DMS114 treated with DMSO at 0.1 percent for 48 hours (cell line): Measurements from ENCODE around the gene SEPTIN10.
"Not testable (repeated sequence)": the region's sequence is repeated elsewhere in the genome, so short reads cannot be mapped to it uniquely, and the experiment has no call there.

Experiments used
- DNase-seq: peaks from one replicate; lab custom pipeline; 2025; ENCODE audit not compliant: unreplicated experiment; lab: John Stamatoyannopoulos, UW

Gene SEPTIN10

GRCh38 chr2:109549016-109549590 lies 64.7 kb downstream of the SEPTIN10 start:
- no peak for DNase-seq

- DNase-seq = no peak
These were observed 66.5 kb downstream of the SEPTIN10 start for GRCh38 chr2:109547280-109547679.

GRCh38 chr2:109545828-109546713 lies 67.7 kb downstream of the SEPTIN10 start:
- DNase-seq = peak; percentile 12

GRCh38 chr2:109542384-109542783 lies 71.4 kb downstream of the SEPTIN10 start:
- DNase-seq = no peak

GRCh38 chr2:109538546-109538945 lies 75.2 kb downstream of the SEPTIN10 start:
- DNase-seq = no peak

GRCh38 chr2:109537565-109538222 lies 76.1 kb downstream of the SEPTIN10 start:
- no peak for DNase-seq

- DNase-seq = not testable (repeated sequence)
These were observed 77.2 kb downstream of the SEPTIN10 start for GRCh38 chr2:109536556-109536955.

- no peak for DNase-seq
These were observed 78.4 kb downstream of the SEPTIN10 start for GRCh38 chr2:109535217-109535946.

GRCh38 chr2:109533823-109534222 lies 79.9 kb downstream of the SEPTIN10 start:
- DNase-seq = no peak

GRCh38 chr2:109532728-109533076 lies 81.1 kb downstream of the SEPTIN10 start:
- DNase-seq = no peak

GRCh38 chr2:109531896-109532727 lies 81.7 kb downstream of the SEPTIN10 start:
- DNase-seq = no peak

- no peak for DNase-seq
These were observed 82.5 kb downstream of the SEPTIN10 start for GRCh38 chr2:109531221-109531620.

- no peak for DNase-seq
These were observed 83.1 kb downstream of the SEPTIN10 start for GRCh38 chr2:109530712-109531111.

GRCh38 chr2:109529532-109530449 lies 84.0 kb downstream of the SEPTIN10 start:
- no peak for DNase-seq

GRCh38 chr2:109528811-109529501 lies 84.8 kb downstream of the SEPTIN10 start:
- DNase-seq = no peak

- no peak for DNase-seq
These were observed 85.7 kb downstream of the SEPTIN10 start for GRCh38 chr2:109527846-109528705.

GRCh38 chr2:109527079-109527478 lies 86.7 kb downstream of the SEPTIN10 start:
- DNase-seq = no peak

GRCh38 chr2:109526442-109526970 lies 87.3 kb downstream of the SEPTIN10 start:
- no peak for DNase-seq
